Endodermal cell (in vitro differentiated cells): ENCODE measurements around the gene ZNF70. TPM values are rescaled to one million over a fixed set of nuclear protein-coding genes. Genes with fewer than 3 reads are reported as not detected.

Experiments
- DNase-seq: peaks from one replicate; pipeline ENCODE4 v3.0.0-alpha.2; 2017
- H3K27ac ChIP-seq: 2 replicates; pipeline ENCODE4 v1.5.1; 2013; ENCODE audit warnings: mild to moderate bottlenecking, low read depth, low read length, moderate library complexity
- H3K27me3 ChIP-seq: 2 replicates; pipeline ENCODE4 v1.6.1; 2013; ENCODE audit warnings: mild to moderate bottlenecking, low read length, moderate library complexity; ENCODE audit not compliant: insufficient read depth, control insufficient read depth, poor library complexity, severe bottlenecking
- H3K36me3 ChIP-seq: 2 replicates; pipeline ENCODE4 v1.7.0; 2013; ENCODE audit warnings: mild to moderate bottlenecking, low read length, moderate library complexity; ENCODE audit not compliant: control insufficient read depth, insufficient read depth
- H3K4me1 ChIP-seq: one replicate; pipeline ENCODE4 v1.7.0; 2013; ENCODE audit warnings: low read length; ENCODE audit not compliant: control insufficient read depth, insufficient read depth
- H3K4me3 ChIP-seq: 2 replicates; pipeline ENCODE4 v1.5.1; 2013; ENCODE audit warnings: mild to moderate bottlenecking, low read length, moderate library complexity
- H3K9ac ChIP-seq: 2 replicates; pipeline ENCODE4 v1.6.1; 2013; ENCODE audit warnings: mild to moderate bottlenecking, low read length, moderate library complexity; ENCODE audit not compliant: poor library complexity, severe bottlenecking; ENCODE audit errors: extremely low read depth
- H3K9me3 ChIP-seq: 2 replicates; pipeline ENCODE4 v1.6.1; 2013; ENCODE audit warnings: mild to moderate bottlenecking, low read length, moderate library complexity; ENCODE audit not compliant: control insufficient read depth
- H3K27ac Mint-ChIP-seq: 2 replicates; pipeline ENCODE4 v1.8.0; 2020; ENCODE audit warnings: mixed read lengths
- H3K27me3 Mint-ChIP-seq: 2 replicates; pipeline ENCODE4 v1.8.0; 2021; ENCODE audit warnings: mild to moderate bottlenecking, mixed read lengths; ENCODE audit not compliant: insufficient read depth
- H3K36me3 Mint-ChIP-seq: 2 replicates; pipeline ENCODE4 v1.8.0; 2020; ENCODE audit warnings: low read depth, mixed read lengths
- H3K4me1 Mint-ChIP-seq: 2 replicates; pipeline ENCODE4 v1.8.0; 2020; ENCODE audit warnings: mixed read lengths
- H3K4me3 Mint-ChIP-seq: 2 replicates; pipeline ENCODE4 v1.8.0; 2020; ENCODE audit warnings: mild to moderate bottlenecking, moderate library complexity, mixed read lengths
- H3K9me3 Mint-ChIP-seq: 2 replicates; pipeline ENCODE4 v1.8.0; 2020; ENCODE audit warnings: mild to moderate bottlenecking, mixed read lengths
- CTCF ChIP-seq: fragments of 200-600 bp; sonication (generic); conservative IDR thresholded peaks from 2 replicates; pipeline ENCODE4 v1.5.0; 2021; ENCODE audit warnings: antibody characterized with exemption, mild to moderate bottlenecking
- WGBS, 2 experiments: methylation state at CpG; one replicate each; pipeline versions ENCODE4 v1.1.5 to v1.1.7; 2013; ENCODE audit warnings: missing lambda C conversion rate in 2 of 2, mixed read lengths in 1 of 2; ENCODE audit not compliant: insufficient coverage in 1 of 2, insufficient read length in 1 of 2; 5-methylcytosine and 5-hydroxymethylcytosine counted together
- total RNA-seq, 2 donors: library from RNA; stranded (reverse); fragmentation: NEBNext Ultra II Directional in 1 of 2; extraction: Animal tissue kit (Norgen Biotek cat#: 25700) in 1 of 2; gene quantifications; 2 replicates in 1 of 2; 3 replicates in 1 of 2; pipeline ENCODE4 v1.2.1, GENCODE V29; 2021

The ZNF70 gene
- total RNA-seq, 2 donors from 2014 or later, result 4.7 to 5.7 TPM

- Mint-ChIP-seq H3K27me3 (no peaks in the 10 kb centered on the region), H3K4me1 (no peaks in the 10 kb centered on the region), H3K27ac (no peak overlapping the region), H3K9me3 (no peaks in the 10 kb centered on the region), H3K4me3 (no peak overlapping the region), H3K36me3 (peaks cover 33% of the 10 kb centered on the region)
- Histone ChIP-seq H3K9ac (no peak overlapping the region), H3K27me3 (no peaks in the 10 kb centered on the region), H3K4me1 (no peaks in the 10 kb centered on the region), H3K4me3 (no peak overlapping the region), H3K36me3 (peaks cover 26% of the 10 kb centered on the region), H3K9me3 (no peaks in the 10 kb centered on the region), H3K27ac (no peak overlapping the region)
- TF ChIP-seq CTCF, result no peak
- WGBS, 2 experiments, result 89 to 91% methylated on average over 16 to 19 of the region's 19 CpGs
- DNase-seq, result no peak
These were observed 55.2 kb downstream of the ZNF70 start for GRCh38 chr22:23695571-23696325.

GRCh38 chr22:23695141-23695540 is 55.8 kb downstream of the ZNF70 start:
- Mint-ChIP-seq H3K4me3 (no peak overlapping the region), H3K9me3 (no peaks in the 10 kb centered on the region), H3K36me3 (peaks cover 33% of the 10 kb centered on the region), H3K4me1 (no peaks in the 10 kb centered on the region), H3K27ac (no peak overlapping the region), H3K27me3 (no peaks in the 10 kb centered on the region)
- DNase-seq, result no peak
- H3K4me3 ChIP-seq, result no peak overlapping the region
- no peaks in the 10 kb centered on the region for H3K27me3 ChIP-seq
- no peak for TF ChIP-seq CTCF
- WGBS, 2 experiments, result 96% methylated on average over 3 of the region's 3 CpGs; no CpG with 5 or more reads in 1 of the 2 experiments
- no peaks in the 10 kb centered on the region for H3K9me3 ChIP-seq
- H3K4me1 ChIP-seq, result no peaks in the 10 kb centered on the region
- H3K9ac ChIP-seq, result no peak overlapping the region
- H3K36me3 ChIP-seq, result peaks cover 21% of the 10 kb centered on the region
- no peak overlapping the region for H3K27ac ChIP-seq

GRCh38 chr22:23693979-23694680 is 56.8 kb downstream of the ZNF70 start:
- no peaks in the 10 kb centered on the region for H3K9me3 Mint-ChIP-seq
- no peaks in the 10 kb centered on the region for H3K27me3 ChIP-seq
- no peak overlapping the region for H3K27ac ChIP-seq
- TF ChIP-seq CTCF, result no peak
- H3K4me3 ChIP-seq, result no peak overlapping the region
- H3K4me1 Mint-ChIP-seq, result no peaks in the 10 kb centered on the region
- H3K9me3 ChIP-seq, result no peaks in the 10 kb centered on the region
- H3K4me1 ChIP-seq, result no peaks in the 10 kb centered on the region
- no peak for DNase-seq
- H3K9ac ChIP-seq, result no peak overlapping the region
- H3K27ac Mint-ChIP-seq, result no peak overlapping the region
- peaks cover 11% of the 10 kb centered on the region for H3K36me3 ChIP-seq
- no peak overlapping the region for H3K4me3 Mint-ChIP-seq
- WGBS, 2 experiments, result 87 to 96% methylated on average over 8 to 11 of the region's 11 CpGs
- H3K27me3 Mint-ChIP-seq, result no peaks in the 10 kb centered on the region
- peaks cover 28% of the 10 kb centered on the region for H3K36me3 Mint-ChIP-seq
